Thyroid gland (tissue), 4 donors: ENCODE data around the gene RPH3AL.

Source experiments
- CTCF ChIP-seq, 6 experiments: fragments of 200-600 bp in 3 of 6; fragments of 450-650 bp in 3 of 6; sonication (generic) in 3 of 6; IDR thresholded peaks; one replicate each; pipeline ENCODE4 v1.5.1; 2016 to 2019; ENCODE audit warnings: antibody characterized with exemption in 6 of 6, mild to moderate bottlenecking in 2 of 6, inconsistent platforms in 1 of 6, moderate library complexity in 1 of 6
- POLR2A ChIP-seq, 2 donors: fragments of 450-650 bp; IDR thresholded peaks; one replicate each; pipeline ENCODE4 v1.6.1; 2017; ENCODE audit warnings: antibody characterized with exemption in 2 of 2, mild to moderate bottlenecking in 2 of 2, moderate library complexity in 1 of 2

DNA sequence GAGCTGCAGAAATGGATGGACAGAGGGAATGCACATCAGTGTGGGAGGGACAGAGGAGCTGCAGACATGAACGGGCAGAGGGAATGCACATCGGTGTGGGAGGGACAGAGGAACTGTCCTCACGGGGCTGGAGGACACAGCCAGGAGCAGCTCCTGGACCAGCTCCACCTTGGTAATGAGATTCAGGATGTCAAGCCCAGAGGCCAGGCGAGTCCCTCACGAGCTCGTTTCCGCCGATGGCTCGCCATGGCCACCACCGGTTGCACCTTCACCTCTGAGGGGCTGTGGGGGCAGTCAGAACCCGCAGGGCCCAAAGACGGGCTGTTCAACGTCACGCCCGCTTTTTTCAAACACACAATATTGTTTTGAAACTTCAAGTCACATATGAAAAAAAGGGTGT, 56.2 kb downstream of the RPH3AL start:
- no peak for TF ChIP-seq CTCF (IDR thresholded peaks at IDR 0.05)
- TF ChIP-seq POLR2A (IDR thresholded peaks at IDR 0.05), result no peak
